ENCODE results near the gene EML3. TPM values are rescaled to one million over a fixed set of nuclear protein-coding genes. Genes with fewer than 3 reads are reported as not detected.

EML3 gene
- total and polyA plus RNA-seq, 9 donors: 29.9 to 138 (median 94.4) TPM

DNA sequence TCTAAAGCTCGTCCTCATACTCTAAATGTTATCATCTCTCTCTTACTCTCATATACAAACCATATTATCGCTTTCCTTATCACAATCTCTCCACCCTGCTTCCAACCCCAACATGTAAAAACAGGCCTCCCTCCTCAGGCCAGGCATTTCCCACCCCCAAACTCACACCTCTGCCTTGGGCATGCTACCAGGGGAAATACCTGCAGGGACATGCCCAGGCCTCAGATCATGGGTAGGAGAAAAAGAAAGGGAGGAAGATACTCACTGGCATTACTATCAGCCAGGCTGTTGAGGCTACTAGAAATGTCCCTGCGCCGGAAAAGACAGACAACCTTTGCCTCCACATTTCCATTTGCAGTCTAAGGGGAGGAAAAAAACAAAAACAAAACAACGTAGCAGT, 12.7 kb downstream of the EML3 start:
- peak overlapping the region; percentile 81 for H3K4me3 ChIP-seq
- WGBS, 3 donors: 11 to 22% (median 18%) methylated on average over 5 of the region's 5 CpGs
- H3K4me1 ChIP-seq (ENCODE audit: insufficient read depth): peaks cover 9% of the 10 kb centered on the region
- peak overlapping the region in 1 of 2 donors; percentile 63 for H3K27ac ChIP-seq
- no peaks in the 10 kb centered on the region for H3K36me3 ChIP-seq
- H3K27me3 ChIP-seq: no peaks in the 10 kb centered on the region
- intact Hi-C loops (cut with DNase I): loop anchor here in 1 of 4 donors (10.0 kb wide), 1 partner anchor 95 kb away; no protein-coding TSS in a partner anchor
- TF ChIP-seq POLR2A (IDR thresholded peaks at IDR 0.05): no peak
- TF ChIP-seq, protein P1, sequence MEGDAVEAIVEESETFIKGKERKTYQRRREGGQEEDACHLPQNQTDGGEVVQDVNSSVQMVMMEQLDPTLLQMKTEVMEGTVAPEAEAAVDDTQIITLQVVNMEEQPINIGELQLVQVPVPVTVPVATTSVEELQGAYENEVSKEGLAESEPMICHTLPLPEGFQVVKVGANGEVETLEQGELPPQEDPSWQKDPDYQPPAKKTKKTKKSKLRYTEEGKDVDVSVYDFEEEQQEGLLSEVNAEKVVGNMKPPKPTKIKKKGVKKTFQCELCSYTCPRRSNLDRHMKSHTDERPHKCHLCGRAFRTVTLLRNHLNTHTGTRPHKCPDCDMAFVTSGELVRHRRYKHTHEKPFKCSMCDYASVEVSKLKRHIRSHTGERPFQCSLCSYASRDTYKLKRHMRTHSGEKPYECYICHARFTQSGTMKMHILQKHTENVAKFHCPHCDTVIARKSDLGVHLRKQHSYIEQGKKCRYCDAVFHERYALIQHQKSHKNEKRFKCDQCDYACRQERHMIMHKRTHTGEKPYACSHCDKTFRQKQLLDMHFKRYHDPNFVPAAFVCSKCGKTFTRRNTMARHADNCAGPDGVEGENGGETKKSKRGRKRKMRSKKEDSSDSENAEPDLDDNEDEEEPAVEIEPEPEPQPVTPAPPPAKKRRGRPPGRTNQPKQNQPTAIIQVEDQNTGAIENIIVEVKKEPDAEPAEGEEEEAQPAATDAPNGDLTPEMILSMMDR (IDR thresholded peaks at IDR 0.05): no peak
- DNase-seq: no peak
- H3K9me3 ChIP-seq: no peaks in the 10 kb centered on the region

GRCh38 chr11:62599069-62599696, 13.4 kb downstream of the EML3 start:
- Histone ChIP-seq H3K9me3 (no peaks in the 10 kb centered on the region), H3K36me3 (no peaks in the 10 kb centered on the region), H3K4me1 (ENCODE audit: insufficient read depth) (peaks cover 9% of the 10 kb centered on the region), H3K27me3 (no peaks in the 10 kb centered on the region), H3K4me3 (no peak overlapping the region), H3K27ac (peak overlapping the region in 1 of 2 donors; percentile 63)
- TF ChIP-seq POLR2A (IDR thresholded peaks at IDR 0.05) (no peak), EP300 (IDR thresholded peaks at IDR 0.05) (no peak)
- TF ChIP-seq, protein P1 (IDR thresholded peaks at IDR 0.05): no peak
- 25 to 29% (median 27%) methylated on average over 7 of the region's 7 CpGs for WGBS, 3 donors
- intact Hi-C loops (cut with DNase I): loop anchor here in 1 of 4 donors (10.0 kb wide), 1 partner anchor 96 kb away; no protein-coding TSS in a partner anchor
- peak; percentile 93 to 96 (median 96) for DNase-seq

- 73 to 87% (median 76%) methylated on average over 8 of the region's 8 CpGs for WGBS, 3 donors
- Histone ChIP-seq H3K9me3 (no peaks in the 10 kb centered on the region), H3K36me3 (no peaks in the 10 kb centered on the region), H3K27me3 (no peaks in the 10 kb centered on the region), H3K4me3 (no peak overlapping the region), H3K4me1 (ENCODE audit: insufficient read depth) (peaks cover 8% of the 10 kb centered on the region), H3K27ac (no peak overlapping the region)
- no peak for DNase-seq
- TF ChIP-seq, protein P1 (IDR thresholded peaks at IDR 0.05): no peak
- TF ChIP-seq EP300 (IDR thresholded peaks at IDR 0.05): no peak
- TF ChIP-seq POLR2A (IDR thresholded peaks at IDR 0.05): no peak
- intact Hi-C loops (cut with DNase I): loop anchor here in 1 of 4 donors (10.0 kb wide), 1 partner anchor 100 kb away; no protein-coding TSS in a partner anchor
Observed at GRCh38 chr11:62595124-62595523, 17.5 kb downstream of the EML3 start.

DNA sequence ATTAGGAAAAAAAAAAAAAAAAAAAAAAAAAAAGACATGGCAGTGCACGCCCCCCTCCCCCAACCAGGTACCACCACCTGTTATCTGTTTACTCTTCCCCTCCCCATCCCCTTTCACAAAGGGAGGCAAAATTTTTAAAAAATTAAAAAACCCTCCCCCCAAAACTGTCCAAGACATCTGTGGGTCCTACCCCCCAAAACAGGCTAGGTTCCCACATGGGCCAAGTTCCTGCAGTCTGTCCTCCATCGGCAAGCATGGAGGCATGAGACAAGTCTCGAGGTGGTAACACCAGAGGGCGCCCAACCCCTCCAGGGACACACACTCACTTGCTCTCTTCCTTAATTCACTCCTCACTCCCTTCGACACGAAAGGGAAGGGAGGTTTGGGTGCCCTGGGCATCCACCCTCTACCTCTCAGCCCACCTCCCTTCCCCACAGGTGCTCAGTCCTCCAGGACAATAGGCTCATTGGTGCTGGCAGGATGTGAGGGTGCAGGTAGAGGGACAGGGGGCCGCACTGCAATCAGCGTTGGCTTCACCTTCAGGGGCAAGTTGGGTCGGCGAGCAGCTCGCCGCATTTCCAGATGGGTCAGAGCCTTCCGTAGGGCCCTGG, 19.0 kb downstream of the EML3 start:
- WGBS, 3 donors: 51 to 58% (median 54%) methylated on average over 13 of the region's 13 CpGs
- H3K27ac ChIP-seq: no peak overlapping the region
- peaks cover 3% of the 10 kb centered on the region for H3K4me1 ChIP-seq (ENCODE audit: insufficient read depth)
- no peak overlapping the region for H3K4me3 ChIP-seq
- H3K9me3 ChIP-seq: no peaks in the 10 kb centered on the region
- DNase-seq: peak; percentile 54 to 81 (median 73)
- H3K36me3 ChIP-seq: no peaks in the 10 kb centered on the region
- no peaks in the 10 kb centered on the region for H3K27me3 ChIP-seq
- intact Hi-C loops (cut with DNase I): loop anchor here in 1 of 4 donors (10.0 kb wide), 1 partner anchor 101 kb away; no protein-coding TSS in a partner anchor
- TF ChIP-seq POLR2A (IDR thresholded peaks at IDR 0.05): no peak
- TF ChIP-seq, protein P1 (IDR thresholded peaks at IDR 0.05): no peak

Data from ovary (tissue), 9 donors.